NCI-H82 treated with DMSO at 0.1 percent for 48 hours (cell line): ENCODE measurements around the gene VEGFD.

ENCODE experiments used
- DNase-seq: peaks from one replicate; lab custom pipeline; 2025; ENCODE audit not compliant: unreplicated experiment; lab: John Stamatoyannopoulos, UW

VEGFD gene

GRCh38 chrX:15359701-15360100 lies 24.5 kb downstream of the VEGFD start:
- DNase-seq: no peak

- no peak for DNase-seq
These were observed 25.7 kb downstream of the VEGFD start for GRCh38 chrX:15358533-15358932.

GRCh38 chrX:15356444-15356843 lies 27.8 kb downstream of the VEGFD start:
- DNase-seq: no peak

GRCh38 chrX:15350329-15350996 lies 33.8 kb downstream of the VEGFD start:
- peak; percentile 70 for DNase-seq

GRCh38 chrX:15349046-15349445 lies 35.2 kb downstream of the VEGFD start:
- DNase-seq: peak; percentile 29

- DNase-seq: no peak
These were observed 38.2 kb downstream of the VEGFD start for GRCh38 chrX:15345976-15346375.

- DNase-seq: no peak
These were observed 40.1 kb downstream of the VEGFD start for GRCh38 chrX:15344106-15344505.

- no peak for DNase-seq
These were observed 41.1 kb downstream of the VEGFD start for GRCh38 chrX:15343075-15343476.

GRCh38 chrX:15340867-15341266 lies 43.3 kb downstream of the VEGFD start:
- DNase-seq: no peak

- DNase-seq: no peak
These were observed 48.2 kb downstream of the VEGFD start for GRCh38 chrX:15336023-15336413.

- DNase-seq: peak; percentile 85
These were observed 48.8 kb downstream of the VEGFD start, which contains the start of gene PIGA for GRCh38 chrX:15335135-15336022. Gene PIGA, minus strand, starts transcription at chrX:15335523. Its CDS starts 3,593 bp downstream, at chrX:15331930.

- no peak for DNase-seq
These were observed 49.7 kb downstream of the VEGFD start for GRCh38 chrX:15334561-15334960.

- DNase-seq: no peak
These were observed 55.4 kb downstream of the VEGFD start for GRCh38 chrX:15328821-15329220.

GRCh38 chrX:15328131-15328530 lies 56.1 kb downstream of the VEGFD start:
- DNase-seq: no peak

GRCh38 chrX:15322472-15322871 lies 61.7 kb downstream of the VEGFD start:
- DNase-seq: no peak

GRCh38 chrX:15322072-15322471 lies 62.1 kb downstream of the VEGFD start:
- no peak for DNase-seq

GRCh38 chrX:15321447-15321846 lies 62.8 kb downstream of the VEGFD start:
- no peak for DNase-seq

- no peak for DNase-seq
These were observed 63.9 kb downstream of the VEGFD start for GRCh38 chrX:15320297-15320696.

GRCh38 chrX:15319075-15319474 lies 65.1 kb downstream of the VEGFD start:
- no peak for DNase-seq

- DNase-seq: no peak
These were observed 68.7 kb downstream of the VEGFD start, which contains the start of gene ASB11 for GRCh38 chrX:15315509-15315908. Gene ASB11, minus strand, starts transcription at chrX:15315640. Its CDS starts 35 bp downstream, at chrX:15315605.

GRCh38 chrX:15314472-15314871 lies 69.7 kb downstream of the VEGFD start:
- DNase-seq: no peak

- DNase-seq: no peak
These were observed 73.1 kb downstream of the VEGFD start for GRCh38 chrX:15311119-15311518.
